ENCODE results near the gene GOLGA6L9. TPM values are rescaled to one million over a fixed set of nuclear protein-coding genes. Genes with fewer than 3 reads are reported as not detected.
"Not testable (repeated sequence)": the region's sequence is repeated elsewhere in the genome, so short reads cannot be mapped to it uniquely, and the experiment has no call there.

The GOLGA6L9 gene
- total and polyA plus RNA-seq, 4 donors = 1.6 to 4.7 (median 3.1) TPM

DNA sequence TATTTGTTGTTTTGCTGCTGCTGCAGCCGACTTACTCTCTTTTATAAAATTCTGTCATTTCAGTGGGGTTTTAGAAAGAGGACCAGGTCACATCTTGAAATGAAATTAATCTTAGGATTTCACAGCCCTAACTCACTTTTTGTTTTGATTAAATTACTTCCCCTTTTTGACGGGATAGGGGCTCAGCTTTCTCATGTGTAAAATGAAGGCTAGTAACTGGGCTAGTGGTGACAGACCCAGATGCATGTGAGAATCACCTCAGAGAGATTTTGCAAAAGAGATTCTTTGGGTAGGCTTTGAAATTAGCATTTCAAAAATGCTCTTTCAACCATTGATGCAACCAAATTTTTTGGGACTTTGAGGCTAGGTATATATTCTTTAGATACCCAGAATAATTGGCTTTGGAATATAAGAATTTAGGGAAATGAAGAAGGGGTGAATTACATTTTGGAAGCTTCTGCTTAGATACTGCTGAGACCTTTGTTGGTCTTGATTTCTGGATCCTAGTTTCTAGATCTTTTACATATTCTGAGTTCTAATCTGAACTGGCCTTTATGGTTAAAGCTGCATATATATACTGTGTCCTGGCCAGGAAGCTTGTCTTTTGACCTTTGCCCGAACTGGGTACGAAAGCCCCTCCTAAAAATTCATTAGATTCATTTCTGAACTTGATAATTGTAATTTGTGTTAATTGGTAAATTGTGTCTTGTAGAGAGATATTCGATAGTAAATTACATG is 30.1 kb upstream of the GOLGA6L9 start:
- H3K36me3 ChIP-seq (ENCODE audit: control insufficient read depth in 1 of 2, insufficient read depth in 2 of 2, low read length in 1 of 2); ATAC-seq (ENCODE audit: low FRiP score); H3K4me3 ChIP-seq (ENCODE audit: low read length in 2 of 2); H3K27ac ChIP-seq (ENCODE audit: low read depth in 1 of 2, low read length in 2 of 2); H3K4me1 ChIP-seq (ENCODE audit: control insufficient read depth in 1 of 2, insufficient read depth in 2 of 2, low read length in 2 of 2); H3K9me3 ChIP-seq (ENCODE audit: control insufficient read depth, low read length); DNase-seq; intact Hi-C loops (cut with DNase I); H3K27me3 ChIP-seq (ENCODE audit: control insufficient read depth in 1 of 2, insufficient read depth in 2 of 2, low read length in 1 of 2): not testable (repeated sequence)
- WGBS, 2 donors = 84 to 90% methylated on average over 5 of the region's 5 CpGs

DNA sequence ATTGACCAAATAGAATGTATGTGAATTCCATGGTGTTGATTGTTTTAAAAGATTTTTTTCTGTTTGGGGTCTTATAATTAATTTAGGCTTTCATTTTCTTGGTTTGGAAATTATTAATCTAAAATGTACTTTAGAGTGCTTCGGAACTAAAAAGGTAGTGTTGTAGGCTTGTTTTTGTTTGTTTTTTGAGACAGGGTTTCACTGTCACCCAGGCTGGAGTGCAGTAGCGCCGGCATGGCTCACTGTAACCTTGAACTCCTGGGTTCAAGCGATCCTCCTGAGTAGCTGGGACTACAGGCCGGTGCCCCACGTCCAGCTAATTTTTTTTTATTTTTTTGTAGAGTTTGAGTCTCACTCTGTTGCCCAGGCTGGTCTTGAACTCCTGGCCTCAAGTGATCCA is 27.7 kb upstream of the GOLGA6L9 start:
- DNase-seq; H3K36me3 ChIP-seq (ENCODE audit: control insufficient read depth in 1 of 2, insufficient read depth in 2 of 2, low read length in 1 of 2); H3K9me3 ChIP-seq (ENCODE audit: control insufficient read depth, low read length); H3K27me3 ChIP-seq (ENCODE audit: control insufficient read depth in 1 of 2, insufficient read depth in 2 of 2, low read length in 1 of 2); ATAC-seq (ENCODE audit: low FRiP score); H3K4me3 ChIP-seq (ENCODE audit: low read length in 2 of 2); H3K27ac ChIP-seq (ENCODE audit: low read depth in 1 of 2, low read length in 2 of 2); H3K4me1 ChIP-seq (ENCODE audit: control insufficient read depth in 1 of 2, insufficient read depth in 2 of 2, low read length in 2 of 2); intact Hi-C loops (cut with DNase I): not testable (repeated sequence)
- WGBS, 2 donors = 95 to 97% methylated on average over 5 to 6 of the region's 6 CpGs

DNA sequence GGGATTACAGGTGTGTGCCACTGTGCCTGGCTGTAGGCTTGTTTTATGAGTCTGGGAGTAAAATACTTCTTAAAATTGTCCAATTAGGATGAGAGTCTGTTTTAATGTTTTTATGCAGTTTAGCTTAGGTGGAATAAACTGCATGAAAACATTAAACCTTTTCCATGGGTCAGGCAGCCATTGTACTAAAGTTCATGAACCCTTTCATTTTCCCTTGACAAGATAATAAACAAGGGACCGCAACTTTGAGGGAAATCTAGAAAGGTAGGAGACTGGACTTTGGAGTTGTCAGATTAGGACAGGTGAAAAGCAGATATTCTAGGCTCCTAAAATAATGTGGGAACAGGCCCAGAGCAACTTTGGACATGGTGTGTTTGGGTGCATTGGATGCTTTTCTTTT is 27.3 kb upstream of the GOLGA6L9 start:
- H3K27ac ChIP-seq (ENCODE audit: low read depth in 1 of 2, low read length in 2 of 2); H3K4me1 ChIP-seq (ENCODE audit: control insufficient read depth in 1 of 2, insufficient read depth in 2 of 2, low read length in 2 of 2); intact Hi-C loops (cut with DNase I); DNase-seq; H3K9me3 ChIP-seq (ENCODE audit: control insufficient read depth, low read length); H3K36me3 ChIP-seq (ENCODE audit: control insufficient read depth in 1 of 2, insufficient read depth in 2 of 2, low read length in 1 of 2); H3K27me3 ChIP-seq (ENCODE audit: control insufficient read depth in 1 of 2, insufficient read depth in 2 of 2, low read length in 1 of 2); H3K4me3 ChIP-seq (ENCODE audit: low read length in 2 of 2); ATAC-seq (ENCODE audit: low FRiP score): not testable (repeated sequence)
- 92 to 97% methylated on average over 1 of the region's 1 CpG for WGBS, 2 donors

DNA sequence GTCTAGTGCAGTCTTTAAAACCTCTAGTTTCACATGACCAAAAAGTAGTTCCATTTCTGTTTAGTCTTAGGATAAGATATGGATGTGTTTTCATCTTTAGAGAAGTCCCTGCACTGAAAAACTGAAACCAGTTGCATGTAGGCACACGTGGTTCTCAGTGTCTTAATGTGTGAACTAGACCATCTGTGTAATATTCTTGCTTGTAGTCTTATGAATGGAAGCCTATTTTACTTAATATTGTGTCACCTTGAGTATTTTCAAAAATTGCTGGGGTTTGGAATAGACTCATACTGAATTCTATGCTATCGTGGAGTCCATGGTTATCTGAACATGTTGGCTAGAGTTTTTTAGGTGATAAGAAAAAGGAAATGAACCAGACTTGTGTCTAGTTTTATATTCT is 23.4 kb upstream of the GOLGA6L9 start:
- H3K4me3 ChIP-seq (ENCODE audit: low read length in 2 of 2); ATAC-seq (ENCODE audit: low FRiP score); H3K36me3 ChIP-seq (ENCODE audit: control insufficient read depth in 1 of 2, insufficient read depth in 2 of 2, low read length in 1 of 2); H3K27me3 ChIP-seq (ENCODE audit: control insufficient read depth in 1 of 2, insufficient read depth in 2 of 2, low read length in 1 of 2); H3K9me3 ChIP-seq (ENCODE audit: control insufficient read depth, low read length); H3K4me1 ChIP-seq (ENCODE audit: control insufficient read depth in 1 of 2, insufficient read depth in 2 of 2, low read length in 2 of 2); intact Hi-C loops (cut with DNase I); DNase-seq; H3K27ac ChIP-seq (ENCODE audit: low read depth in 1 of 2, low read length in 2 of 2): not testable (repeated sequence)
- WGBS, 2 donors = 43 to 59% methylated on average over 2 of the region's 2 CpGs

DNA sequence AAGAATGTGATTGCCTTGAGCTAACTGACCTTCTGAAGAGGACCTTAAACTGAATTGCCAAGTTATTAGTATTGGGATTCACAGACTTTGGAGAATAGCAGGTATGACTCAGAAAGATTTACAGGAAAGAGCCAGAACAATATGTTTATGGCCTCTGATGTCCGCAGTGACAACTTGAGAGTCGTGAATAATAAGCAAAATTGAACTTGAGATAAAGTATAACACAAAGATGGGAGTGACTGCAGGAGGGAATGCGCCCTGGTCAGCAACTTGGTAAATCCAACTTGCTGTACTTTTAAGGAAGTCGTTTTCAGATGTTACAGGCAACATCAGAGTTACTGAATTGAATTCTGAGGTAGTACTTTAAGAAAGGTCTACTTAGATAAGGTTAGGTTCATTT is 19.3 kb upstream of the GOLGA6L9 start:
- H3K27ac ChIP-seq (ENCODE audit: low read depth in 1 of 2, low read length in 2 of 2); DNase-seq; ATAC-seq (ENCODE audit: low FRiP score); H3K9me3 ChIP-seq (ENCODE audit: control insufficient read depth, low read length); H3K27me3 ChIP-seq (ENCODE audit: control insufficient read depth in 1 of 2, insufficient read depth in 2 of 2, low read length in 1 of 2); intact Hi-C loops (cut with DNase I); H3K4me1 ChIP-seq (ENCODE audit: control insufficient read depth in 1 of 2, insufficient read depth in 2 of 2, low read length in 2 of 2); H3K4me3 ChIP-seq (ENCODE audit: low read length in 2 of 2); H3K36me3 ChIP-seq (ENCODE audit: control insufficient read depth in 1 of 2, insufficient read depth in 2 of 2, low read length in 1 of 2): not testable (repeated sequence)
- 77 to 90% methylated on average over 4 of the region's 4 CpGs for WGBS, 2 donors

DNA sequence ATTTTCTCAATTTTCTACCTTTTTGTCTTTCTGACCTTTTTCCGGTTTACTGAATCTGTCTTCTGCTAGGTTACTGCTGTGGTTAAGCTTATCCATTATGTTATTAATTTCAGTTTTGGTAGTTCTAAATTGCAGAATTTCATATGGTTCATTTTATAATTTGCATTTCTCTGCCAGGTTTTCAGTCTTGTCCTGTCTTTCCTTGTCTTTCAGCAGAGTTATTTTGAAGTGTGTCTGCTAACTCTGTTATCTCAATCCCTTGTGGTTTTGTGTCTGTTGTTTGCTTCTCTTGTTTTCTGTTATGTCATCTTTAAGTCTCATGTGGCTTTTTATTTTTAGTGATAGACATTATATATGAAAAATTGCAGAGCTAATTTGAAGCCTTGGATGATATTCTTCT is 18.0 kb upstream of the GOLGA6L9 start:
- ATAC-seq (ENCODE audit: low FRiP score); H3K27me3 ChIP-seq (ENCODE audit: control insufficient read depth in 1 of 2, insufficient read depth in 2 of 2, low read length in 1 of 2); H3K9me3 ChIP-seq (ENCODE audit: control insufficient read depth, low read length); DNase-seq; H3K36me3 ChIP-seq (ENCODE audit: control insufficient read depth in 1 of 2, insufficient read depth in 2 of 2, low read length in 1 of 2); H3K27ac ChIP-seq (ENCODE audit: low read depth in 1 of 2, low read length in 2 of 2); H3K4me3 ChIP-seq (ENCODE audit: low read length in 2 of 2); intact Hi-C loops (cut with DNase I); H3K4me1 ChIP-seq (ENCODE audit: control insufficient read depth in 1 of 2, insufficient read depth in 2 of 2, low read length in 2 of 2): not testable (repeated sequence)
- WGBS, 2 donors = 97 to 99% methylated on average over 1 of the region's 1 CpG

DNA sequence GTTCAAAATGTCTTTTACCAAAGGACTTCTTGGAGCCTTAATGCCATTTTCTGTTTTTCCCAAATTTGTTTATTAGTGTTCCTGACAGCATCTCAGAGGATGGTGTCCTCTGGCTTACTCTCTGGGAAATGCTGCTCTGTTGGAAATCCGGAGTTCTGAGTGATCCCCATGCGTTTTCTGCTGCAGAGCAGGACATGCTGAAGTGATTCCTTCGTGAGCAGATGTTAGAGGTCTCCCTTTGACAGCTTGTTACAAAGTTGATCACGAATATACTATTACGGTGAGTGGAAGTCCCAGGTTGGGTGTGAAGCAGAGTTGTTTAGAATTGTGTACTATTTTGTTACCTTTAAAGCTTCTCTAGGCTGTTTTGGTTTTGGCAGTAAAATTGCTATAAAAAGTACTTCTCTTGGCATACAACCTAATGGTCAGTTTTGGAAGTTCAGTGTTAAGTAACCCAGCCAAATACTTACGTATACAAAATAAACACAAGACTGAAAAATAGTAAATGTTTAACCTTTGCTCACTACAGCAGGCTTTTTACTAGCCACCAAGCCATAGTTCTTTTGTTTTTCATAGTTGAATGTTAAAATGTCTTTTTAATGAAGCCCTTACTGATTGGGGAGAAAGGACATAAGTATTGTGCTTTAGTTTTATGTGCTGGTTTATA is 15.0 kb upstream of the GOLGA6L9 start:
- H3K27me3 ChIP-seq (ENCODE audit: control insufficient read depth in 1 of 2, insufficient read depth in 2 of 2, low read length in 1 of 2); DNase-seq; H3K9me3 ChIP-seq (ENCODE audit: control insufficient read depth, low read length); H3K36me3 ChIP-seq (ENCODE audit: control insufficient read depth in 1 of 2, insufficient read depth in 2 of 2, low read length in 1 of 2); H3K4me1 ChIP-seq (ENCODE audit: control insufficient read depth in 1 of 2, insufficient read depth in 2 of 2, low read length in 2 of 2); ATAC-seq (ENCODE audit: low FRiP score); intact Hi-C loops (cut with DNase I); H3K27ac ChIP-seq (ENCODE audit: low read depth in 1 of 2, low read length in 2 of 2); H3K4me3 ChIP-seq (ENCODE audit: low read length in 2 of 2): not testable (repeated sequence)
- WGBS, 2 donors = 80 to 81% methylated on average over 6 of the region's 6 CpGs

DNA sequence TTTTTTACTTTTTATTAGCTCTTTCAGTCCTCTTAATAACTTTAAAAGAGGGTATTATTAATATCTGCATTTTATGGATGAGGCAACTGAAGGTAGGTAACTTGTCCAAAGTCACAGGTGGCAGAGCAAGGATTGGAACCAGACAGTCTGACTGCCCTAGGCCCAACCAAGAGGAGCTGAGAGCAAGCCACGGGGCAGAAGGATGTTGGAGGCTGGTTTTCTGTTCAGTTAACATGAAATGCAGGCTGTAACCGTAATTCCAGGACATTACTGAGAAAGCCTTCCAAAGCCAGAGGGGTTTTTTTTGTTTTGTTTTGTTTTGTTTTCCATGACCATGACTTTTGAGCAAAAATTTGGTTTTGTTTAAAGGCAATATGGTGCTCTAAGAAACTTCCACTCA is 9.1 kb upstream of the GOLGA6L9 start:
- H3K9me3 ChIP-seq (ENCODE audit: control insufficient read depth, low read length); H3K27me3 ChIP-seq (ENCODE audit: control insufficient read depth in 1 of 2, insufficient read depth in 2 of 2, low read length in 1 of 2); ATAC-seq (ENCODE audit: low FRiP score); H3K4me3 ChIP-seq (ENCODE audit: low read length in 2 of 2); H3K36me3 ChIP-seq (ENCODE audit: control insufficient read depth in 1 of 2, insufficient read depth in 2 of 2, low read length in 1 of 2); H3K4me1 ChIP-seq (ENCODE audit: control insufficient read depth in 1 of 2, insufficient read depth in 2 of 2, low read length in 2 of 2); intact Hi-C loops (cut with DNase I); DNase-seq; H3K27ac ChIP-seq (ENCODE audit: low read depth in 1 of 2, low read length in 2 of 2): not testable (repeated sequence)
- WGBS, 2 donors = 94 to 95% methylated on average over 2 of the region's 2 CpGs

DNA sequence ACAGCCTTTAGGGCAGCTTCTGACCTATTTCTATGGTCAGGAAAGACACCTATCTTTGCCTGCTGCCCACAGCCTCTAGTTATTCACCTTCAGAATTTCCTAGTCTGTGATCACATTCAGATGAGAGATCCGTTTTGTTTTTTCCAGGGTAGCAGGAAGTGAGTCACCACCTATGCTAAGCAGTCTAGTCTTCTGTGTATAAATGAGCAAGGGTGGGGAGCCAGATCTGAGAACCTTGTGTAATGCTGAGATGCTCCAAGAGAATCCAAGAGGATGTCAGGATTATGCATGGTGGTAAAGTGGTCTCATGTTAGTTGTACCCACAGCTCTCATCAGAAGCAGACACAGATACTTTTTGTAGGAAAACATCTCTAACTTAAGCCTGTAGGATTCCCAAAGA is 8.7 kb upstream of the GOLGA6L9 start:
- intact Hi-C loops (cut with DNase I); ATAC-seq (ENCODE audit: low FRiP score); H3K36me3 ChIP-seq (ENCODE audit: control insufficient read depth in 1 of 2, insufficient read depth in 2 of 2, low read length in 1 of 2); H3K9me3 ChIP-seq (ENCODE audit: control insufficient read depth, low read length); H3K27ac ChIP-seq (ENCODE audit: low read depth in 1 of 2, low read length in 2 of 2); DNase-seq; H3K27me3 ChIP-seq (ENCODE audit: control insufficient read depth in 1 of 2, insufficient read depth in 2 of 2, low read length in 1 of 2); H3K4me1 ChIP-seq (ENCODE audit: control insufficient read depth in 1 of 2, insufficient read depth in 2 of 2, low read length in 2 of 2); H3K4me3 ChIP-seq (ENCODE audit: low read length in 2 of 2): not testable (repeated sequence)
- WGBS, 2 donors = no CpG with 5 or more reads among the region's 1 CpG
